Putamen (tissue), 1 donor: ENCODE data around the gene IPMK.
"Not testable (repeated sequence)": the region's sequence is repeated elsewhere in the genome, so short reads cannot be mapped to it uniquely, and the experiment has no call there.

Source experiments
- DNase-seq: peaks from one replicate; pipeline ENCODE4 v3.0.0-alpha.2; 2016; ENCODE audit warnings: low spot score

The IPMK gene

GRCh38 chr10:58266826-58267712 is 625 bp downstream of the IPMK start:
- DNase-seq, result peak; percentile 39

GRCh38 chr10:58266003-58266825 is 1.5 kb downstream of the IPMK start:
- peak; percentile 15 for DNase-seq

GRCh38 chr10:58265249-58265648 is 2.4 kb downstream of the IPMK start:
- DNase-seq, result no peak

GRCh38 chr10:58264780-58265179 is 2.9 kb downstream of the IPMK start:
- DNase-seq, result no peak

- no peak for DNase-seq
Observed at GRCh38 chr10:58262766-58263165, 4.9 kb downstream of the IPMK start.

GRCh38 chr10:58260334-58260733 is 7.4 kb downstream of the IPMK start:
- DNase-seq, result no peak

- no peak for DNase-seq
Observed at GRCh38 chr10:58258977-58259692, 8.6 kb downstream of the IPMK start.

- not testable (repeated sequence) for DNase-seq
Observed at GRCh38 chr10:58256013-58256780, 11.5 kb downstream of the IPMK start.

- no peak for DNase-seq
Observed at GRCh38 chr10:58254644-58255043, 13.1 kb downstream of the IPMK start.

- no peak for DNase-seq
Observed at GRCh38 chr10:58253184-58253583, 14.5 kb downstream of the IPMK start.

- not testable (repeated sequence) for DNase-seq
Observed at GRCh38 chr10:58244666-58245065, 23.0 kb downstream of the IPMK start.

GRCh38 chr10:58244242-58244641 is 23.5 kb downstream of the IPMK start:
- DNase-seq, result not testable (repeated sequence)

- not testable (repeated sequence) for DNase-seq
Observed at GRCh38 chr10:58243801-58244200, 23.9 kb downstream of the IPMK start.

- no peak for DNase-seq
Observed at GRCh38 chr10:58243269-58243668, 24.4 kb downstream of the IPMK start.

- no peak for DNase-seq
Observed at GRCh38 chr10:58241346-58241745, 26.3 kb downstream of the IPMK start.

GRCh38 chr10:58240531-58240930 is 27.2 kb downstream of the IPMK start:
- no peak for DNase-seq

GRCh38 chr10:58239561-58240169 is 28.0 kb downstream of the IPMK start:
- DNase-seq, result no peak

GRCh38 chr10:58237014-58237834 is 30.5 kb downstream of the IPMK start:
- no peak for DNase-seq

- peak; percentile 3 for DNase-seq
Observed at GRCh38 chr10:58229856-58230255, 37.8 kb downstream of the IPMK start.

GRCh38 chr10:58225654-58226053 is 42.0 kb downstream of the IPMK start:
- DNase-seq, result no peak
